Uterus (tissue), 2 donors: ENCODE data around the gene PAOX.

Source experiments
- POLR2A ChIP-seq, 2 donors: fragments of 450-650 bp; IDR thresholded peaks; one replicate each; pipeline ENCODE4 v1.6.1; 2016; ENCODE audit warnings: antibody characterized with exemption in 2 of 2, mild to moderate bottlenecking in 1 of 2, moderate library complexity in 1 of 2
- TF ChIP-seq, protein P1 (sequence below), 4 experiments: fragments of 200-600 bp in 2 of 4; fragments of 450-650 bp in 2 of 4; sonication (generic) in 2 of 4; IDR thresholded peaks; one replicate each; pipeline ENCODE4 v1.5.1; 2016 to 2019; ENCODE audit warnings: antibody characterized with exemption in 4 of 4, mild to moderate bottlenecking in 2 of 4, moderate library complexity in 1 of 4

- no peak for TF ChIP-seq POLR2A (IDR thresholded peaks at IDR 0.05)
- TF ChIP-seq, protein P1, sequence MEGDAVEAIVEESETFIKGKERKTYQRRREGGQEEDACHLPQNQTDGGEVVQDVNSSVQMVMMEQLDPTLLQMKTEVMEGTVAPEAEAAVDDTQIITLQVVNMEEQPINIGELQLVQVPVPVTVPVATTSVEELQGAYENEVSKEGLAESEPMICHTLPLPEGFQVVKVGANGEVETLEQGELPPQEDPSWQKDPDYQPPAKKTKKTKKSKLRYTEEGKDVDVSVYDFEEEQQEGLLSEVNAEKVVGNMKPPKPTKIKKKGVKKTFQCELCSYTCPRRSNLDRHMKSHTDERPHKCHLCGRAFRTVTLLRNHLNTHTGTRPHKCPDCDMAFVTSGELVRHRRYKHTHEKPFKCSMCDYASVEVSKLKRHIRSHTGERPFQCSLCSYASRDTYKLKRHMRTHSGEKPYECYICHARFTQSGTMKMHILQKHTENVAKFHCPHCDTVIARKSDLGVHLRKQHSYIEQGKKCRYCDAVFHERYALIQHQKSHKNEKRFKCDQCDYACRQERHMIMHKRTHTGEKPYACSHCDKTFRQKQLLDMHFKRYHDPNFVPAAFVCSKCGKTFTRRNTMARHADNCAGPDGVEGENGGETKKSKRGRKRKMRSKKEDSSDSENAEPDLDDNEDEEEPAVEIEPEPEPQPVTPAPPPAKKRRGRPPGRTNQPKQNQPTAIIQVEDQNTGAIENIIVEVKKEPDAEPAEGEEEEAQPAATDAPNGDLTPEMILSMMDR (IDR thresholded peaks at IDR 0.05): no peak
Measured at GRCh38 chr10:133364645-133365431, 14.2 kb upstream of the PAOX start.
